HG03064 (cell line): ENCODE measurements around the gene CELF2.

Experiments
- ATAC-seq: cut with Tn5 transposase; IDR thresholded peaks from one replicate; pipeline ENCODE4 v1.9.1; 2021; ENCODE audit warnings: low read depth; ENCODE audit not compliant: unreplicated experiment

CELF2 gene

GRCh38 chr10:11208908-11209829 lies 191.5 kb downstream of the CELF2 start:
- peak; percentile 44 for ATAC-seq

- peak; percentile 36 for ATAC-seq
These were observed 192.1 kb downstream of the CELF2 start for GRCh38 chr10:11209830-11210181.

GRCh38 chr10:11210211-11210922 lies 192.7 kb downstream of the CELF2 start:
- peak; percentile 9 for ATAC-seq

- no peak for ATAC-seq
These were observed 194.8 kb downstream of the CELF2 start for GRCh38 chr10:11212288-11213085.

- no peak for ATAC-seq
These were observed 195.5 kb downstream of the CELF2 start for GRCh38 chr10:11213137-11213536.

- ATAC-seq: no peak
These were observed 196.7 kb downstream of the CELF2 start for GRCh38 chr10:11214407-11214806.

GRCh38 chr10:11215471-11215870 lies 197.8 kb downstream of the CELF2 start:
- no peak for ATAC-seq

GRCh38 chr10:11217521-11217920 lies 199.8 kb downstream of the CELF2 start:
- ATAC-seq: no peak

GRCh38 chr10:11218395-11218794 lies 200.7 kb downstream of the CELF2 start:
- ATAC-seq: no peak

- ATAC-seq: no peak
These were observed 201.8 kb downstream of the CELF2 start for GRCh38 chr10:11219431-11219830.

- ATAC-seq: no peak
These were observed 205.4 kb downstream of the CELF2 start for GRCh38 chr10:11223081-11223480.

GRCh38 chr10:11223507-11224140 lies 206.0 kb downstream of the CELF2 start:
- ATAC-seq: no peak

- ATAC-seq: no peak
These were observed 206.6 kb downstream of the CELF2 start for GRCh38 chr10:11224321-11224720.

GRCh38 chr10:11224792-11225416 lies 207.2 kb downstream of the CELF2 start:
- ATAC-seq: no peak

GRCh38 chr10:11225935-11226334 lies 208.3 kb downstream of the CELF2 start:
- peak; percentile 46 for ATAC-seq

GRCh38 chr10:11227103-11227502 lies 209.4 kb downstream of the CELF2 start:
- ATAC-seq: peak; percentile 46

- no peak for ATAC-seq
These were observed 212.2 kb downstream of the CELF2 start for GRCh38 chr10:11229893-11230292.

GRCh38 chr10:11230498-11231167 lies 213.0 kb downstream of the CELF2 start:
- no peak for ATAC-seq

GRCh38 chr10:11231285-11231684 lies 213.6 kb downstream of the CELF2 start:
- ATAC-seq: no peak
